ENCODE results near the gene TEC.

- no peak for TF ChIP-seq EZH2 (IDR thresholded peaks at IDR 0.05; ENCODE audit: borderline replicate concordance, insufficient read depth, low read length, poor library complexity, severe bottlenecking)
- no peak for TF ChIP-seq CTCF (IDR thresholded peaks at IDR 0.05; ENCODE audit: poor library complexity, severe bottlenecking)
- TF ChIP-seq, protein P1, sequence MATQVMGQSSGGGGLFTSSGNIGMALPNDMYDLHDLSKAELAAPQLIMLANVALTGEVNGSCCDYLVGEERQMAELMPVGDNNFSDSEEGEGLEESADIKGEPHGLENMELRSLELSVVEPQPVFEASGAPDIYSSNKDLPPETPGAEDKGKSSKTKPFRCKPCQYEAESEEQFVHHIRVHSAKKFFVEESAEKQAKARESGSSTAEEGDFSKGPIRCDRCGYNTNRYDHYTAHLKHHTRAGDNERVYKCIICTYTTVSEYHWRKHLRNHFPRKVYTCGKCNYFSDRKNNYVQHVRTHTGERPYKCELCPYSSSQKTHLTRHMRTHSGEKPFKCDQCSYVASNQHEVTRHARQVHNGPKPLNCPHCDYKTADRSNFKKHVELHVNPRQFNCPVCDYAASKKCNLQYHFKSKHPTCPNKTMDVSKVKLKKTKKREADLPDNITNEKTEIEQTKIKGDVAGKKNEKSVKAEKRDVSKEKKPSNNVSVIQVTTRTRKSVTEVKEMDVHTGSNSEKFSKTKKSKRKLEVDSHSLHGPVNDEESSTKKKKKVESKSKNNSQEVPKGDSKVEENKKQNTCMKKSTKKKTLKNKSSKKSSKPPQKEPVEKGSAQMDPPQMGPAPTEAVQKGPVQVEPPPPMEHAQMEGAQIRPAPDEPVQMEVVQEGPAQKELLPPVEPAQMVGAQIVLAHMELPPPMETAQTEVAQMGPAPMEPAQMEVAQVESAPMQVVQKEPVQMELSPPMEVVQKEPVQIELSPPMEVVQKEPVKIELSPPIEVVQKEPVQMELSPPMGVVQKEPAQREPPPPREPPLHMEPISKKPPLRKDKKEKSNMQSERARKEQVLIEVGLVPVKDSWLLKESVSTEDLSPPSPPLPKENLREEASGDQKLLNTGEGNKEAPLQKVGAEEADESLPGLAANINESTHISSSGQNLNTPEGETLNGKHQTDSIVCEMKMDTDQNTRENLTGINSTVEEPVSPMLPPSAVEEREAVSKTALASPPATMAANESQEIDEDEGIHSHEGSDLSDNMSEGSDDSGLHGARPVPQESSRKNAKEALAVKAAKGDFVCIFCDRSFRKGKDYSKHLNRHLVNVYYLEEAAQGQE (IDR thresholded peaks at IDR 0.05; ENCODE audit: borderline replicate concordance): no peak
- TF ChIP-seq MXI1 (conservative IDR thresholded peaks at IDR 0.05; ENCODE audit: poor library complexity, severe bottlenecking): no peak
- TF ChIP-seq RAD21 (conservative IDR thresholded peaks at IDR 0.05): no peak
These were observed 65.8 kb downstream of the TEC start for GRCh38 chr4:48203819-48204218.
